Gastrocnemius medialis (tissue), 4 donors: ENCODE data around the gene SAP130. TPM values are rescaled to one million over a fixed set of nuclear protein-coding genes. Genes with fewer than 3 reads are reported as not detected.

Experiments
- ATAC-seq, 2 donors: fragments of 150-250 bp; one replicate each; pipeline ENCODE4 v1.9.1; 2016
- DNase-seq, 2 donors: peaks; one replicate each; pipeline ENCODE4 v3.0.0-alpha.2; 2019
- H3K27ac ChIP-seq, 4 donors: fragments of 200-600 bp; sonication (generic); 1 replicate in 1 of 4; 2 replicates in 3 of 4; pipeline ENCODE4 v1.5.1; 2016 to 2018; ENCODE audit warnings: mild to moderate bottlenecking in 2 of 4, moderate library complexity in 1 of 4
- H3K27me3 ChIP-seq, 3 donors: fragments of 200-600 bp; sonication (generic) in 2 of 3; 1 replicate in 1 of 3; 2 replicates in 2 of 3; pipeline versions ENCODE4 v1.5.1 to v1.6.0; 2016 to 2019; ENCODE audit warnings: mild to moderate bottlenecking in 1 of 3, moderate library complexity in 1 of 3
- H3K36me3 ChIP-seq, 2 donors: fragments of 200-600 bp; sonication (generic) in 1 of 2; one replicate each; pipeline ENCODE4 v1.5.1; 2017 to 2018
- H3K4me1 ChIP-seq, 2 donors: fragments of 200-600 bp; sonication (generic) in 1 of 2; one replicate each; pipeline ENCODE4 v1.5.1; 2016 to 2017; ENCODE audit warnings: mild to moderate bottlenecking in 2 of 2
- H3K4me3 ChIP-seq, 4 donors: fragments of 200-600 bp; sonication (generic) in 3 of 4; 1 replicate in 1 of 4; 2 replicates in 3 of 4; pipeline ENCODE4 v1.5.1; 2016 to 2019; ENCODE audit warnings: mild to moderate bottlenecking in 2 of 4
- H3K9me3 ChIP-seq, 3 donors: fragments of 200-600 bp; sonication (generic) in 2 of 3; 1 replicate in 1 of 3; 2 replicates in 2 of 3; pipeline ENCODE4 v1.5.1; 2016 to 2019
- CTCF ChIP-seq, 5 experiments: fragments of 450-650 bp in 3 of 5; fragments of 200-600 bp in 2 of 5; sonication (generic) in 2 of 5; IDR thresholded peaks in 4 of 5; conservative IDR thresholded peaks in 1 of 5; 1 replicate in 4 of 5; 2 replicates in 1 of 5; pipeline ENCODE4 v1.5.1; 2016 to 2019; ENCODE audit warnings: antibody characterized with exemption in 5 of 5, mild to moderate bottlenecking in 3 of 5, moderate library complexity in 3 of 5
- POLR2A ChIP-seq, 2 donors: fragments of 450-650 bp; IDR thresholded peaks; one replicate each; pipeline ENCODE4 v1.6.1; 2017; ENCODE audit warnings: antibody characterized with exemption in 2 of 2, mild to moderate bottlenecking in 2 of 2, moderate library complexity in 2 of 2
- in situ Hi-C, 4 donors: fragments of 200-750 bp; cut with MboI; loops; one replicate each; pipeline versions ENCODE4 v1.15.0 to v1.8.0; 2017; ENCODE audit warnings: low sequenced_read_pairs in 4 of 4
- intact Hi-C: fragments of 100-400 bp; cut with DNase I; formaldehyde crosslinking; loops from one replicate; pipeline ENCODE4 v1.15.1; 2023; ENCODE audit warnings: low total_unique reads
- total RNA-seq, 4 donors: library from RNA; depleted of rRNA; stranded (reverse); fragments of >200 nt; gene quantifications; one replicate each; pipeline versions ENCODE4 v1.1.0 to v1.2.3, GENCODE V29; 2016

The SAP130 gene
- total RNA-seq, 4 donors from 2014 or later = 10.1 to 16.2 (median 11.5) TPM

- Histone ChIP-seq H3K4me3 (no peak overlapping the region), H3K36me3 (peaks cover 0 to 72% of the 10 kb centered on the region in 2 donors), H3K4me1 (no peaks in the 10 kb centered on the region), H3K27me3 (no peaks in the 10 kb centered on the region), H3K9me3 (no peaks in the 10 kb centered on the region), H3K27ac (no peak overlapping the region)
- intact Hi-C loops = no loop called here
- in situ Hi-C loops = no loop called here
- no peak for ATAC-seq
- no peak for DNase-seq
- TF ChIP-seq POLR2A (IDR thresholded peaks at IDR 0.05) (no peak), CTCF (IDR thresholded peaks at IDR 0.05 in 4 of 5, conservative IDR thresholded peaks at IDR 0.05 in 1 of 5) (no peak)
Measured at GRCh38 chr2:127985026-127985734, 42.7 kb downstream of the SAP130 start.

- H3K36me3 ChIP-seq = peaks cover 0 to 66% of the 10 kb centered on the region in 2 donors
- H3K4me1 ChIP-seq = no peaks in the 10 kb centered on the region
- H3K27me3 ChIP-seq = no peaks in the 10 kb centered on the region
- TF ChIP-seq CTCF (IDR thresholded peaks at IDR 0.05 in 4 of 5, conservative IDR thresholded peaks at IDR 0.05 in 1 of 5) (no peak), POLR2A (IDR thresholded peaks at IDR 0.05) (no peak)
- DNase-seq = no peak
- no peak overlapping the region for H3K4me3 ChIP-seq
- no peak overlapping the region for H3K27ac ChIP-seq
- in situ Hi-C loops = no loop called here
- peak in 1 of 2 donors; percentile 59 for ATAC-seq
- intact Hi-C loops = no loop called here
- no peaks in the 10 kb centered on the region for H3K9me3 ChIP-seq
Measured at GRCh38 chr2:127984551-127984950, 43.3 kb downstream of the SAP130 start.

- Histone ChIP-seq H3K4me1 (peaks cover 8 to 9% of the 10 kb centered on the region in 2 donors), H3K9me3 (no peaks in the 10 kb centered on the region), H3K27ac (peak overlapping the region; percentile 73 to 91 (median 84)), H3K36me3 (peaks cover 0 to 23% of the 10 kb centered on the region in 2 donors), H3K27me3 (no peaks in the 10 kb centered on the region), H3K4me3 (no peak overlapping the region)
- intact Hi-C loops = loop anchor here (2.0 to 5.0 kb wide), 2 partner anchors 59 to 218 kb away; partner anchors contain the start of gene SAP130
- no peak for TF ChIP-seq CTCF (IDR thresholded peaks at IDR 0.05 in 4 of 5, conservative IDR thresholded peaks at IDR 0.05 in 1 of 5)
- TF ChIP-seq POLR2A (IDR thresholded peaks at IDR 0.05) = no peak
- in situ Hi-C loops = no loop called here
- DNase-seq (no peak), ATAC-seq (no peak)
Measured at GRCh38 chr2:127969446-127969845, 58.4 kb downstream of the SAP130 start.

- Histone ChIP-seq H3K27me3 (no peaks in the 10 kb centered on the region), H3K4me3 (no peak overlapping the region), H3K4me1 (peaks cover 8 to 9% of the 10 kb centered on the region in 2 donors), H3K9me3 (no peaks in the 10 kb centered on the region), H3K27ac (peak overlapping the region; percentile 73 to 91 (median 84)), H3K36me3 (peaks cover 0 to 17% of the 10 kb centered on the region in 2 donors)
- peak; percentile 96 for ATAC-seq
- intact Hi-C loops = loop anchor here (1.0 to 5.0 kb wide), 3 partner anchors 27 to 219 kb away; partner anchors contain the start of gene SAP130
- DNase-seq = peak; percentile 51 to 90
- in situ Hi-C loops = no loop called here
- TF ChIP-seq POLR2A (IDR thresholded peaks at IDR 0.05) (no peak), CTCF (IDR thresholded peaks at IDR 0.05 in 4 of 5, conservative IDR thresholded peaks at IDR 0.05 in 1 of 5) (no peak)
Measured at GRCh38 chr2:127968610-127969339, 59.1 kb downstream of the SAP130 start.
